Measurements from ENCODE around the gene SLX9.

SLX9 gene

GRCh38 chr21:44992608-44993031 is 52.8 kb downstream of the SLX9 start:
- no peak for DNase-seq

- DNase-seq, result no peak
These were observed 53.7 kb downstream of the SLX9 start for GRCh38 chr21:44993321-44994046.

- DNase-seq, result no peak
These were observed 54.3 kb downstream of the SLX9 start for GRCh38 chr21:44994047-44994694.

GRCh38 chr21:44994695-44995342 is 55.0 kb downstream of the SLX9 start:
- no peak for DNase-seq

GRCh38 chr21:44995343-44995941 is 55.6 kb downstream of the SLX9 start:
- no peak for DNase-seq

- DNase-seq, result no peak
These were observed 56.3 kb downstream of the SLX9 start for GRCh38 chr21:44996096-44996495.

GRCh38 chr21:44996501-44996921 is 56.7 kb downstream of the SLX9 start:
- no peak for DNase-seq

- no peak for DNase-seq
These were observed 57.4 kb downstream of the SLX9 start for GRCh38 chr21:44996983-44997936.

GRCh38 chr21:44998086-44998620 is 58.3 kb downstream of the SLX9 start:
- no peak for DNase-seq

GRCh38 chr21:44998621-44999427 is 59.0 kb downstream of the SLX9 start:
- no peak for DNase-seq

GRCh38 chr21:44999428-44999971 is 59.7 kb downstream of the SLX9 start:
- DNase-seq, result no peak

GRCh38 chr21:44999972-45000636 is 60.3 kb downstream of the SLX9 start:
- no peak for DNase-seq

GRCh38 chr21:45000637-45001133 is 60.9 kb downstream of the SLX9 start:
- no peak for DNase-seq

- DNase-seq, result no peak
These were observed 61.6 kb downstream of the SLX9 start for GRCh38 chr21:45001134-45002095.

GRCh38 chr21:45002381-45003204 is 62.8 kb downstream of the SLX9 start:
- DNase-seq, result no peak

- no peak for DNase-seq
These were observed 63.7 kb downstream of the SLX9 start for GRCh38 chr21:45003331-45004058.

- DNase-seq, result no peak
These were observed 64.2 kb downstream of the SLX9 start for GRCh38 chr21:45004059-45004422.
